ENCODE results near the gene RABGAP1. TPM values are rescaled to one million over a fixed set of nuclear protein-coding genes. Genes with fewer than 3 reads are reported as not detected.

The RABGAP1 gene
- total RNA-seq, 1 experiment from 2014 or later, result 64.0 TPM

DNA sequence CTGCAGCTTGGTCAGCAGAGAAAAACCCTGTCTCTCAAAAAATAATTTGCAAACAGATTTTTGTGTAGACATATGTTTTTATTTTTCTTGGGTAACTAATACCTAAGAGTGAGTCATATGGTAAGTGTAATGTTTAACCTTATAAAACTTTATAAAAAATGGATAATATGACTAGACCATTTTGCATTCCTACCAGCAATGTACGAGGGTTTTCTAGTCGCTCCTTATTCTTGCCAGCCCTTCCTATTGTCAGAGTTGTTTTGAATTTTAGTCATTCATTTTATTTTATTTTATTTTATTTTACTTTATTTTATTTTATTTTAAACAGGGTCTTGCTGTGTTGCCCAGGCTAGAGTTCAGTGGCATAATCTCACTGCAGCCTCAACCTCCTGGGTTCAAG is 37.8 kb downstream of the RABGAP1 start:
- no TSS peak for BruUV-seq (replicated peaks)
- H3K4me3 ChIP-seq (ENCODE audit: low read depth, low read length, poor library complexity, severe bottlenecking), result no peak overlapping the region
- ChIA-PET POLR2A (ENCODE audit: low non-redundant PET) (interaction anchor here (0.6 kb wide), 1 partner anchor 73 kb away, joined by 3 read pairs; no protein-coding TSS in a partner anchor), CTCF (no interaction called here)
- no peaks in the 10 kb centered on the region for H3K9me3 ChIP-seq (ENCODE audit: low read depth, low read length, poor library complexity, severe bottlenecking)
- no peaks in the 10 kb centered on the region for H3K27me3 ChIP-seq (replicated peaks; ENCODE audit: insufficient read depth, low read depth, low read length, poor library complexity)
- no peak for DNase-seq (ENCODE audit: low spot score)
- peaks cover under 1% of the 10 kb centered on the region for H3K36me3 ChIP-seq (ENCODE audit: insufficient read depth, low read length, poor library complexity, severe bottlenecking)
- peaks cover 23% of the 10 kb centered on the region for H3K4me1 ChIP-seq (ENCODE audit: insufficient read depth, low read length, poor library complexity, severe bottlenecking)
- H3K27ac ChIP-seq (ENCODE audit: low read depth, low read length, poor library complexity, severe bottlenecking), result no peak overlapping the region
- TF ChIP-seq, protein P1, sequence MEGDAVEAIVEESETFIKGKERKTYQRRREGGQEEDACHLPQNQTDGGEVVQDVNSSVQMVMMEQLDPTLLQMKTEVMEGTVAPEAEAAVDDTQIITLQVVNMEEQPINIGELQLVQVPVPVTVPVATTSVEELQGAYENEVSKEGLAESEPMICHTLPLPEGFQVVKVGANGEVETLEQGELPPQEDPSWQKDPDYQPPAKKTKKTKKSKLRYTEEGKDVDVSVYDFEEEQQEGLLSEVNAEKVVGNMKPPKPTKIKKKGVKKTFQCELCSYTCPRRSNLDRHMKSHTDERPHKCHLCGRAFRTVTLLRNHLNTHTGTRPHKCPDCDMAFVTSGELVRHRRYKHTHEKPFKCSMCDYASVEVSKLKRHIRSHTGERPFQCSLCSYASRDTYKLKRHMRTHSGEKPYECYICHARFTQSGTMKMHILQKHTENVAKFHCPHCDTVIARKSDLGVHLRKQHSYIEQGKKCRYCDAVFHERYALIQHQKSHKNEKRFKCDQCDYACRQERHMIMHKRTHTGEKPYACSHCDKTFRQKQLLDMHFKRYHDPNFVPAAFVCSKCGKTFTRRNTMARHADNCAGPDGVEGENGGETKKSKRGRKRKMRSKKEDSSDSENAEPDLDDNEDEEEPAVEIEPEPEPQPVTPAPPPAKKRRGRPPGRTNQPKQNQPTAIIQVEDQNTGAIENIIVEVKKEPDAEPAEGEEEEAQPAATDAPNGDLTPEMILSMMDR (conservative IDR thresholded peaks at IDR 0.05; ENCODE audit: low read depth, low read length), result no peak
- no peak for TF ChIP-seq EZH2 (IDR thresholded peaks at IDR 0.05; ENCODE audit: borderline replicate concordance, low read depth, low read length, poor library complexity, severe bottlenecking)
- intact Hi-C loops (cut with micrococcal nuclease; ENCODE audit: unreplicated experiment), result no loop called here

GRCh38 chr9:122986010-122986409 is 45.2 kb downstream of the RABGAP1 start:
- intact Hi-C loops (cut with micrococcal nuclease; ENCODE audit: unreplicated experiment), result no loop called here
- Histone ChIP-seq H3K27ac (ENCODE audit: low read depth, low read length, poor library complexity, severe bottlenecking) (no peak overlapping the region), H3K4me1 (ENCODE audit: insufficient read depth, low read length, poor library complexity, severe bottlenecking) (no peaks in the 10 kb centered on the region), H3K9me3 (ENCODE audit: low read depth, low read length, poor library complexity, severe bottlenecking) (no peaks in the 10 kb centered on the region), H3K36me3 (ENCODE audit: insufficient read depth, low read length, poor library complexity, severe bottlenecking) (peaks cover 49% of the 10 kb centered on the region), H3K4me3 (ENCODE audit: low read depth, low read length, poor library complexity, severe bottlenecking) (no peak overlapping the region), H3K27me3 (replicated peaks; ENCODE audit: insufficient read depth, low read depth, low read length, poor library complexity) (no peaks in the 10 kb centered on the region)
- DNase-seq (ENCODE audit: low spot score), result no peak
- ChIA-PET POLR2A (ENCODE audit: low non-redundant PET) (no interaction called here), CTCF (no interaction called here)
- no peak for TF ChIP-seq EZH2 (IDR thresholded peaks at IDR 0.05; ENCODE audit: borderline replicate concordance, low read depth, low read length, poor library complexity, severe bottlenecking)
- TF ChIP-seq, protein P1 (conservative IDR thresholded peaks at IDR 0.05; ENCODE audit: low read depth, low read length), result no peak
- no TSS peak for BruUV-seq (replicated peaks)

DNA sequence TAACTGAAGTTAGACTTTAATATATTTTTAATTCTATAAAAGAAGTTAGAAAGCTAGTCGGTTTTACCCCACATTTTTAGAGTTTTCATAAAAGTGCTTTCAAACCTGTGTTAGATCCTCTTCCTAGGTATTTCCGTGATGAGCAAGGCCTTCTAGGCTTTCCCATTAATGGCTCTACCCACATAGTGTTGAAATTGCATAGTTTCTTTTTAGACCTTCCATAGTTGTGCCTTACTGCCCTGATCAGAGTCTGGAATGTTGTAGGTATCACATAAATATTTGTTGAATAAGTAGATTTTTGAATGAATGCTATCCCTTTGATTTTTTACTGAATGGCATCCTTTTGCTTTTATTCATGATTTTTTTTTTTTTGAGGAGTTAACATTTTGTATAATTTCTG is 47.3 kb downstream of the RABGAP1 start:
- H3K27me3 ChIP-seq (replicated peaks; ENCODE audit: insufficient read depth, low read depth, low read length, poor library complexity), result no peaks in the 10 kb centered on the region
- TF ChIP-seq EZH2 (IDR thresholded peaks at IDR 0.05; ENCODE audit: borderline replicate concordance, low read depth, low read length, poor library complexity, severe bottlenecking), result no peak
- TF ChIP-seq, protein P1 (conservative IDR thresholded peaks at IDR 0.05; ENCODE audit: low read depth, low read length), result no peak
- H3K4me3 ChIP-seq (ENCODE audit: low read depth, low read length, poor library complexity, severe bottlenecking), result no peak overlapping the region
- peaks cover 4% of the 10 kb centered on the region for H3K4me1 ChIP-seq (ENCODE audit: insufficient read depth, low read length, poor library complexity, severe bottlenecking)
- DNase-seq (ENCODE audit: low spot score), result no peak
- no peak overlapping the region for H3K27ac ChIP-seq (ENCODE audit: low read depth, low read length, poor library complexity, severe bottlenecking)
- no peaks in the 10 kb centered on the region for H3K9me3 ChIP-seq (ENCODE audit: low read depth, low read length, poor library complexity, severe bottlenecking)
- ChIA-PET CTCF (no interaction called here), POLR2A (ENCODE audit: low non-redundant PET) (no interaction called here)
- no TSS peak for BruUV-seq (replicated peaks)
- peaks cover 49% of the 10 kb centered on the region for H3K36me3 ChIP-seq (ENCODE audit: insufficient read depth, low read length, poor library complexity, severe bottlenecking)
- intact Hi-C loops (cut with micrococcal nuclease; ENCODE audit: unreplicated experiment), result no loop called here

Measured in A673 (cell line).